HG02610 (cell line): ENCODE data around the gene CARD10.

Source experiments
- ATAC-seq: cut with Tn5 transposase; IDR thresholded peaks from one replicate; pipeline ENCODE4 v1.9.1; 2021; ENCODE audit warnings: mild to moderate bottlenecking, moderate library complexity; ENCODE audit not compliant: unreplicated experiment

CARD10 gene

DNA sequence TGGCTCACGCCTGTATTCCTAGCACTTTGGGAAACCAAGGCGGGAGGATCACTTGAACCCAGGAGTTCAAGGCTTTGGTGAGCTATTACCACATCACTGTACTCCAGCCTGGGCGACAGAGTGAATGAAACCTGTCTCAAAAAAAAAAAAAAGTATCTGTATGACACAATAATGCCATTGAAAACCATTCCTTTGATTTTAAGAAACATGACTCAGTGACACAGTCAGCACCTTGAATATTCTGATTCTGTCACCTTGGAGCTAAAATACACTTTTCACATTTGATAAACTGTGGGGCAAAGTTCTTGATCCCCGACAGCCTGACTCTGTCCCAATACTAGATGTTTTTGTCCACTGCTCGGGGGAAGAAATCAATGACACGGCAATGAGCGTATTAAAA is 75.2 kb downstream of the CARD10 start:
- no peak for ATAC-seq

DNA sequence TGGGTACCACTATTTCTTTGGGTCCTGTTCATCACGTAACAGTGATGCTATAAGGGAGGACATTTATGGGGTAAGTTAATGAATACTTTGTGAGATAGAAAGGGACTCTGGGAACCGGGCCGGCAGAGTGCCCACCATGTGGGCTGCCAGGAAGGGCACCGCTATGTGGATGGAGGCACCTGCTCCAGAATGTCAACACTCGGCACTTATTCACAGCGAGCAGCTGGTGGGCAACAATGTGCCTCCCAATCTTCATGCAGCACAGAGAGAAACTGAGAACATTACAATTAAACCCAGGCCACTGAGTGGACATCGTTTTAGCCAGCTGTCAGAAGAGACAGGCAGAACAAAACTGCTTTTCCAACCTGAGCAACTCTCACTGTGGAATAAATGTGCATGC is 76.1 kb downstream of the CARD10 start:
- no peak for ATAC-seq

DNA sequence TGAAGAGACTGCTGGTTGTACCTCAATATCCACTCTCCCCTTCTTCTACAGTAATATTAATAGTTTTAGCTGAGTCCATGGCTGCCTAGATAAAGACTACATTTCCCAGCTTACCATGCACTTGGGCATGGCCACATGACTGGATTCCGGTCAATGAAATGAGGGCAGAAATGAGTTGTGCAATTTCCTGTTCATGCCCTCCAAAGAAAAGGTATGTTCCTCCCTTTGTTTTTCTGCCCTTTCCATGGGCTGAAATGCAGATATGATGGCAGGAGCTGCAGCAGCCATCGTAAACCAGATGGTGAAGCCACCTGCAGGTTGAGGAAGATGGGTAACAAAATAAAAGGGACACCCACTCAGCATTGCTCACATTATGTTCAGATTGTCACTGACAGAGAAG is 76.7 kb downstream of the CARD10 start:
- no peak for ATAC-seq

DNA sequence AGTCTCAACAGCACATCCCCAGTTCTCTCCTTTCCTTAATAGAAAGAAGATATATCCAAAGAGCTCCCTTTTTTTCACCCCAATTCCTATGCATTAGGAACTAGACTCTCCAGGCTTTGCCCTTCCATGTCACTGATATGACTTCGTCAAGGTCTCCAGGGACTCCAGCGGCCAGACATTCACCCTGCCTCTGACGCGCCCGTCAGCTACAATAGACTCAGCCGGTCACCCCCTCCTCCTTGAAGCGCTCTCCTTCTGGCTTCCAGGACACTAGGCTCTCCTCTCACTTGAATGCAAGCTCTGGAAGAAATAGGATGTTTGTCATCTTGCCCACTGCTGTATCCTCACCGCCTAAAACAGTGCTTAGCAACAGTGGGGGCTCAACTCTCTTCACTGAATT is 77.1 kb downstream of the CARD10 start:
- ATAC-seq = no peak

DNA sequence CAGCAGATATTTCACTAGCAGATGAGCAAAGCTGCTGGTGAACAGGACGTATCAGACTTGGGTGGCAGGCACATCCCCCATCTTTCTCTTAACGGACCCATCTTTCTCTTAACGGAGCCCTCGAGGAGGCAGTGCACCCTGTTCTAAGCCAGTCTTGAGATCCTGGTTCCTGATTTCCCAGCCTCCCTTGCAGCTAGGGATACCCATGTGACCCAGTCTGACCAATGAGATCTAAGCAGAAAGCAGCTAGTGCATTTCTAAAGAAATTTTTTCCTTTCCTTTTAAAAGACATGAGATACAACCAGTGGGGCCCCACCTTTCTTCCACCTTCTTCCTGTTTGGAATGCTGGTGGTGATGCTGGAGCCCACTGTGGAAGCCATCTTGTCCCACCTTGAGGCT is 78.3 kb downstream of the CARD10 start:
- ATAC-seq = no peak
